ENCODE results near the gene ANP32B. TPM values are rescaled to one million over a fixed set of nuclear protein-coding genes. Genes with fewer than 3 reads are reported as not detected.
"Not testable (repeated sequence)": the region's sequence is repeated elsewhere in the genome, so short reads cannot be mapped to it uniquely, and the experiment has no call there.

Gene ANP32B
- total and polyA plus RNA-seq, 11 donors, result 16.3 to 78.3 (median 57.8) TPM

DNA sequence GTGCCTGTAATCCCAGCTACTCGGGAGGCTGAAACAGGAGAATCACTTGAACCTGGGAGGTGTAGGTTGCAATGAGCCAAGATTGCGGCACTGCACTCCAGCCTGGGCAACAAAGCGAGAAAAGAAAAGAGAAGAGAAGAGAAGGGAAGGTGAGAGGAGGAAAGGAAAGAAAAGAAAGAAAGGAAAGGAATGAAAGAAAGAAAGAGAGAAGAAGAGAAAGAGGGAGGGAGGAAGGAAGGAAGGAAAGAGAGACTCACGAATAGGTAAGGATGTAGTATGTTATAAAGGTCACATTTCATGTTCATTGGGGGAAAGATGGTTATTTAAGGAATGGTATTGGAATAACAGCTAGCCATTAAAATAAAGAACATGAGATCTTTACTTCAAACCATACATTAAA is 10.4 kb upstream of the ANP32B start:
- intact Hi-C loops (cut with DNase I), result no loop called here
- no peaks in the 10 kb centered on the region for H3K4me1 ChIP-seq

DNA sequence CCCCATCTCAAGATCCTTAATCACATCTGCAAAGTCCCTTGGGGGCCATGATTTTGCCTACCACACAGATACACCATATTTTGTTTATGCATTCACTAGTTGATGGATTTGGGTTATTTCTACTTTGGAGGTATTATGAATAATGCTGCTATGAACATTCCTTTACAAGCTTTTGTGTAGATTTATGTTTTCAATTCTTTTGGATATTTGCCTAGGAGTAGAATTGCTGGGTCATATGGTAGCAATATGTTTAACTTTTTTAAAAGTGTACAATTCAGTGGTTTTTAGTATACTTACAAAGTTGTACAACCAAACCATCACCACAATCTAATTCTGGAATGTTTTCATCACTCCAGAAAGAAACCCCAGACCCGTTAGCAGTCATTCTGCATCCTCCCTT is 7.8 kb upstream of the ANP32B start:
- WGBS, 4 donors, result 70 to 78% (median 73%) methylated on average over 1 of the region's 1 CpG
- H3K27ac ChIP-seq, result no peak overlapping the region
- intact Hi-C loops (cut with DNase I), result loop anchor here in 1 of 10 donors (5.0 kb wide), 1 partner anchor 48 kb away; no protein-coding TSS in a partner anchor
- no peaks in the 10 kb centered on the region for H3K36me3 ChIP-seq
- no peak for DNase-seq
- peaks cover 0 to 3% (median 0%) of the 10 kb centered on the region in 12 donors for H3K9me3 ChIP-seq
- H3K27me3 ChIP-seq, result peaks cover 0 to 9% (median 0%) of the 10 kb centered on the region in 9 donors
- no peak for TF ChIP-seq POLR2A (IDR thresholded peaks at IDR 0.05)
- TF ChIP-seq, protein P1, sequence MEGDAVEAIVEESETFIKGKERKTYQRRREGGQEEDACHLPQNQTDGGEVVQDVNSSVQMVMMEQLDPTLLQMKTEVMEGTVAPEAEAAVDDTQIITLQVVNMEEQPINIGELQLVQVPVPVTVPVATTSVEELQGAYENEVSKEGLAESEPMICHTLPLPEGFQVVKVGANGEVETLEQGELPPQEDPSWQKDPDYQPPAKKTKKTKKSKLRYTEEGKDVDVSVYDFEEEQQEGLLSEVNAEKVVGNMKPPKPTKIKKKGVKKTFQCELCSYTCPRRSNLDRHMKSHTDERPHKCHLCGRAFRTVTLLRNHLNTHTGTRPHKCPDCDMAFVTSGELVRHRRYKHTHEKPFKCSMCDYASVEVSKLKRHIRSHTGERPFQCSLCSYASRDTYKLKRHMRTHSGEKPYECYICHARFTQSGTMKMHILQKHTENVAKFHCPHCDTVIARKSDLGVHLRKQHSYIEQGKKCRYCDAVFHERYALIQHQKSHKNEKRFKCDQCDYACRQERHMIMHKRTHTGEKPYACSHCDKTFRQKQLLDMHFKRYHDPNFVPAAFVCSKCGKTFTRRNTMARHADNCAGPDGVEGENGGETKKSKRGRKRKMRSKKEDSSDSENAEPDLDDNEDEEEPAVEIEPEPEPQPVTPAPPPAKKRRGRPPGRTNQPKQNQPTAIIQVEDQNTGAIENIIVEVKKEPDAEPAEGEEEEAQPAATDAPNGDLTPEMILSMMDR (IDR thresholded peaks at IDR 0.05), result no peak
- peaks cover 0 to 7% (median under 1%) of the 10 kb centered on the region in 12 donors for H3K4me1 ChIP-seq
- no peak for ATAC-seq
- no peak overlapping the region for H3K4me3 ChIP-seq

More for the DNA sequence above, 10.4 kb upstream of the ANP32B start:
- WGBS, 4 donors, result 85% methylated on average over 4 of the region's 4 CpGs
- no peak overlapping the region for H3K4me3 ChIP-seq
- peaks cover 0 to 3% (median 0%) of the 10 kb centered on the region in 12 donors for H3K9me3 ChIP-seq
- H3K27me3 ChIP-seq, result peaks cover 0 to 12% (median 0%) of the 10 kb centered on the region in 9 donors
- DNase-seq (no peak), ATAC-seq (no peak)
- no peak overlapping the region for H3K27ac ChIP-seq
- TF ChIP-seq POLR2A (IDR thresholded peaks at IDR 0.05), result no peak
- TF ChIP-seq, protein P1 (IDR thresholded peaks at IDR 0.05), result no peak
- H3K36me3 ChIP-seq, result no peaks in the 10 kb centered on the region

DNA sequence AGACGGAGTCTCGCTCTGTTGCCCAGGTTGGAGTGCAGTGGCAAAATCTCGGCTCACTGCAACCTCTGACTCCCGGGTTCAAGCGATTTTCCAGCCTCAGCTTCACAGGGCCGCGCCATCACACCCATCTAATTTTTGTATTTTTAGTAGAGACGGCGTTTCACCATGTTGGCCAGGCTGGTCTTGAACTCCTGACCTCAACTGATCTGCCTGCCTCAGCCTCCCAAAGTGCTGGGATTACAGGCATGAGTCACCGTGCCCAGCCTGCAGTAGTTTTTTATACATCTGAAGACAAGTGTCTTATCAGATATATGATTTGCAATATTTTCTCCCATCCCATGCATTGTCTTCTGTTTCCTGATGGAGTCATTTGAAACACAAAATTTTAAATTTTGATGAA is 6.5 kb upstream of the ANP32B start:
- 88 to 93% (median 91%) methylated on average over 10 of the region's 10 CpGs for WGBS, 4 donors
- intact Hi-C loops (cut with DNase I), result loop anchor here in 1 of 10 donors (5.0 kb wide), 1 partner anchor 49 kb away; no protein-coding TSS in a partner anchor
- not testable (repeated sequence) for H3K9me3 ChIP-seq, H3K4me3 ChIP-seq, H3K27me3 ChIP-seq, ATAC-seq, H3K36me3 ChIP-seq, H3K27ac ChIP-seq, DNase-seq
- H3K4me1 ChIP-seq, result peaks cover 0 to 18% (median 11%) of the 10 kb centered on the region in 12 donors

DNA sequence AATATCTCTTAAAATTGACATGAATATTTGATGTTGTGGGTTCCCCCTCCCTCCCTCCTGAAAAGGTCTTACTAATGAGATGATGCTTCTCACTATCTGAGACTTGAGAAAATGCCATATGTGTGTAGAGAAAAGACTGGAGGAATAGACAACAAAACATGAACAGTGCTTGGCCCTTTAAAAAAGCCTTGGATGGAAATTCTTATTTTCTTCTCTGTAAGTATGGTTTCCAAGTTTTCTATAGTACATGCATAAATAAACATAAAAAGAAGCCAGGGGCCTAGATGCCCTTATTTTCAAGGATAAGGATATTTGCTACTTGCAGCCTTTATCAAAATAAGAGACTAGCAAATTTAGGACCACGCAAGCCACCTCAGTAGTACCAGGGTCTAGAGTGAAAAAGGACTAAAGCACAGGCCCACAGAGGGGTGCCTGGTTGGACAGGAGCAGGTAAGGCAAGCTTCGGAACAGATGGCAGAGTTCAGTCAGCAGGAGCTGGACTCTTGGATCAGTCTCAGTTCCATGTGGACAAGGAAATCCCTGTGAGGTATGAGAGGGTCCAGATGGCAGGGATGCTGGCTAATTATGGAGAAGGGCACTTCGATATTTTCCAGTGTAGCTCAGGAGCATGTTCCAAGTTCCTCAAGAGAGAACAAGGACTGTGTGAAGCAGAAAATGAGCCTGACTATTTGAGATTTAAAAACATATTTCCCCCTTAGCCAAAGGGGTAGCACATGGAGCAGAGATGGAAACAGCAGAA is 4.6 kb upstream of the ANP32B start:
- intact Hi-C loops (cut with DNase I), result loop anchor here in 1 of 10 donors (5.0 kb wide), 1 partner anchor 51 kb away; no protein-coding TSS in a partner anchor
- 79 to 90% (median 82%) methylated on average over 3 of the region's 3 CpGs for WGBS, 4 donors
- H3K4me1 ChIP-seq, result peaks cover 0 to 27% (median 20%) of the 10 kb centered on the region in 12 donors
- ATAC-seq (no peak), DNase-seq (no peak)
- H3K27me3 ChIP-seq, result no peaks in the 10 kb centered on the region
- no peak for TF ChIP-seq POLR2A (IDR thresholded peaks at IDR 0.05)
- TF ChIP-seq, protein P1 (IDR thresholded peaks at IDR 0.05), result no peak
- H3K4me3 ChIP-seq, result no peak overlapping the region
- no peaks in the 10 kb centered on the region for H3K36me3 ChIP-seq
- peaks cover 0 to 3% (median 0%) of the 10 kb centered on the region in 12 donors for H3K9me3 ChIP-seq
- no peak overlapping the region for H3K27ac ChIP-seq

All from heart left ventricle (tissue), 16 donors.